Measurements from ENCODE around the gene KIAA1217. TPM values are rescaled to one million over a fixed set of nuclear protein-coding genes. Genes with fewer than 3 reads are reported as not detected.
"Not testable (repeated sequence)": the region's sequence is repeated elsewhere in the genome, so short reads cannot be mapped to it uniquely, and the experiment has no call there.

The KIAA1217 gene
- polyA plus RNA-seq, 1 donor from 2014 or later = 0.22 TPM

DNA sequence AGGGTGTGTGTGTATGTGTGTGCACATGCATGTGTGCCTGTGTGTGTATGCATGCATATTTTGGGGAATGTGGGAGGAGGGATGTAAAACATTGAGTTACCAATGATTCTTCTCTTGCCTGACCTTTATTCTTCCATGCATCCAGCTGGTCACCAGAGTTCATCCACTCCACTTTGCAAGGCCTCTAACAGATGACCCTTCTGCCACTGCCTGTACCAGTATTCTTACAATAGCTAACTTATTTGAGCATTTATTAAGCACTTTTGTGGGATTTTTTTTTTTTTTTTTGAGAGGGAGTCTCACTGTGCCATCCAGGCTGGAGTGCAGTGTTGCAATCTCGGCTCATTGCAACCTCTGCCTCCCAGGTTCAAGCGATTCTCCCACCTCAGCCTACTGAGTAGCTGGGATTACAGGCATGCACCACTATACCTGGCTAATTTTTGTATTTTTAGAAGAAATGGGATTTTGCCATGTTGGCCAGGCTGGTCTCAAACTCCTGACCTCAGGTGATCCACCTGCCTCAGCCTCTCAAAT is 233.8 kb downstream of the KIAA1217 start:
- not testable (repeated sequence) for H3K4me2 ChIP-seq (ENCODE audit: low read length); H2AFZ ChIP-seq (ENCODE audit: low read depth, low read length); H3K27me3 ChIP-seq (ENCODE audit: insufficient read depth, low read depth, low read length); H3K4me3 ChIP-seq (ENCODE audit: low read length); H3K27ac ChIP-seq (ENCODE audit: low read length); H3K9me2 ChIP-seq (ENCODE audit: insufficient read depth, low read length); H3K9me3 ChIP-seq (ENCODE audit: low read length); H4K20me1 ChIP-seq (ENCODE audit: insufficient read depth); H3K9ac ChIP-seq (ENCODE audit: low read length); H3F3A ChIP-seq (ENCODE audit: insufficient read depth, low read length, poor library complexity, severe bottlenecking); H3K36me3 ChIP-seq (ENCODE audit: insufficient read depth, low read length); H3K79me2 ChIP-seq (replicated peaks; ENCODE audit: insufficient read depth, low read length)

DNA sequence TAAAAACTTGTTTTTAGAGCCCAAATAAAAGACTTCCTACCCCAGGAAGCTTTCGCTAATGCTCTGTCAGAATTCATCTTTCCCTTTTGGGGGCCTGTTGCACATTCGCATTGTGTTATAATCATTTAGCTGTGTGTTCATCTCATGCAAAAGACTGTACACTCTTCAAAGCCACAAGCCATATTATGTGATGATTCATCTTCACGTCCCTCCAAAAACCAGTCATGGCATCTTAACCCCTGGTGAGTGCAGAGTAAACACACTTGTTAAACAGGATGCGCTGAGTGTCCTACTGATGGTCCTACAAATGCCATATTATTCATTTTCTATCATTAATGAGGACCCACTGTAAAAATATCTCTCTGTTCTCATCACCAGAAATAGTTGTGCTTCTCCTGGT is 235.4 kb downstream of the KIAA1217 start:
- H3K27me3 ChIP-seq (ENCODE audit: insufficient read depth, low read depth, low read length) = no peaks in the 10 kb centered on the region
- no peak overlapping the region for H3K9ac ChIP-seq (ENCODE audit: low read length)
- H3K36me3 ChIP-seq (ENCODE audit: insufficient read depth, low read length) = no peaks in the 10 kb centered on the region
- H3K9me2 ChIP-seq (ENCODE audit: insufficient read depth, low read length) = no peaks in the 10 kb centered on the region
- no peak for TF ChIP-seq RAD21 (conservative IDR thresholded peaks at IDR 0.05)
- TF ChIP-seq EP300 (conservative IDR thresholded peaks at IDR 0.05; ENCODE audit: poor library complexity, severe bottlenecking) = no peak
- TF ChIP-seq, protein P1, sequence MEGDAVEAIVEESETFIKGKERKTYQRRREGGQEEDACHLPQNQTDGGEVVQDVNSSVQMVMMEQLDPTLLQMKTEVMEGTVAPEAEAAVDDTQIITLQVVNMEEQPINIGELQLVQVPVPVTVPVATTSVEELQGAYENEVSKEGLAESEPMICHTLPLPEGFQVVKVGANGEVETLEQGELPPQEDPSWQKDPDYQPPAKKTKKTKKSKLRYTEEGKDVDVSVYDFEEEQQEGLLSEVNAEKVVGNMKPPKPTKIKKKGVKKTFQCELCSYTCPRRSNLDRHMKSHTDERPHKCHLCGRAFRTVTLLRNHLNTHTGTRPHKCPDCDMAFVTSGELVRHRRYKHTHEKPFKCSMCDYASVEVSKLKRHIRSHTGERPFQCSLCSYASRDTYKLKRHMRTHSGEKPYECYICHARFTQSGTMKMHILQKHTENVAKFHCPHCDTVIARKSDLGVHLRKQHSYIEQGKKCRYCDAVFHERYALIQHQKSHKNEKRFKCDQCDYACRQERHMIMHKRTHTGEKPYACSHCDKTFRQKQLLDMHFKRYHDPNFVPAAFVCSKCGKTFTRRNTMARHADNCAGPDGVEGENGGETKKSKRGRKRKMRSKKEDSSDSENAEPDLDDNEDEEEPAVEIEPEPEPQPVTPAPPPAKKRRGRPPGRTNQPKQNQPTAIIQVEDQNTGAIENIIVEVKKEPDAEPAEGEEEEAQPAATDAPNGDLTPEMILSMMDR (IDR thresholded peaks at IDR 0.05; ENCODE audit: poor library complexity, severe bottlenecking) = no peak
- no peak for TF ChIP-seq EZH2 (IDR thresholded peaks at IDR 0.05; ENCODE audit: borderline replicate concordance, insufficient read depth, low read length, poor library complexity, severe bottlenecking)
- TF ChIP-seq TAF1 (IDR thresholded peaks at IDR 0.05; ENCODE audit: low read depth) = no peak
- TF ChIP-seq, protein P2, sequence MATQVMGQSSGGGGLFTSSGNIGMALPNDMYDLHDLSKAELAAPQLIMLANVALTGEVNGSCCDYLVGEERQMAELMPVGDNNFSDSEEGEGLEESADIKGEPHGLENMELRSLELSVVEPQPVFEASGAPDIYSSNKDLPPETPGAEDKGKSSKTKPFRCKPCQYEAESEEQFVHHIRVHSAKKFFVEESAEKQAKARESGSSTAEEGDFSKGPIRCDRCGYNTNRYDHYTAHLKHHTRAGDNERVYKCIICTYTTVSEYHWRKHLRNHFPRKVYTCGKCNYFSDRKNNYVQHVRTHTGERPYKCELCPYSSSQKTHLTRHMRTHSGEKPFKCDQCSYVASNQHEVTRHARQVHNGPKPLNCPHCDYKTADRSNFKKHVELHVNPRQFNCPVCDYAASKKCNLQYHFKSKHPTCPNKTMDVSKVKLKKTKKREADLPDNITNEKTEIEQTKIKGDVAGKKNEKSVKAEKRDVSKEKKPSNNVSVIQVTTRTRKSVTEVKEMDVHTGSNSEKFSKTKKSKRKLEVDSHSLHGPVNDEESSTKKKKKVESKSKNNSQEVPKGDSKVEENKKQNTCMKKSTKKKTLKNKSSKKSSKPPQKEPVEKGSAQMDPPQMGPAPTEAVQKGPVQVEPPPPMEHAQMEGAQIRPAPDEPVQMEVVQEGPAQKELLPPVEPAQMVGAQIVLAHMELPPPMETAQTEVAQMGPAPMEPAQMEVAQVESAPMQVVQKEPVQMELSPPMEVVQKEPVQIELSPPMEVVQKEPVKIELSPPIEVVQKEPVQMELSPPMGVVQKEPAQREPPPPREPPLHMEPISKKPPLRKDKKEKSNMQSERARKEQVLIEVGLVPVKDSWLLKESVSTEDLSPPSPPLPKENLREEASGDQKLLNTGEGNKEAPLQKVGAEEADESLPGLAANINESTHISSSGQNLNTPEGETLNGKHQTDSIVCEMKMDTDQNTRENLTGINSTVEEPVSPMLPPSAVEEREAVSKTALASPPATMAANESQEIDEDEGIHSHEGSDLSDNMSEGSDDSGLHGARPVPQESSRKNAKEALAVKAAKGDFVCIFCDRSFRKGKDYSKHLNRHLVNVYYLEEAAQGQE (IDR thresholded peaks at IDR 0.05; ENCODE audit: borderline replicate concordance) = no peak
- no peak for TF ChIP-seq SMC3 (conservative IDR thresholded peaks at IDR 0.05; ENCODE audit: poor library complexity)
- no peak for TF ChIP-seq POLR2AphosphoS5 (IDR thresholded peaks at IDR 0.05)
- TF ChIP-seq MXI1 (conservative IDR thresholded peaks at IDR 0.05; ENCODE audit: poor library complexity, severe bottlenecking) = no peak
- H3K9me3 ChIP-seq (ENCODE audit: low read length) = no peaks in the 10 kb centered on the region
- H3F3A ChIP-seq (ENCODE audit: insufficient read depth, low read length, poor library complexity, severe bottlenecking) = no peaks in the 10 kb centered on the region
- H3K4me2 ChIP-seq (ENCODE audit: low read length) = no peak overlapping the region
- no peak overlapping the region for H3K27ac ChIP-seq (ENCODE audit: low read length)
- H3K79me2 ChIP-seq (replicated peaks; ENCODE audit: insufficient read depth, low read length) = no peaks in the 10 kb centered on the region
- no peaks in the 10 kb centered on the region for H4K20me1 ChIP-seq (ENCODE audit: insufficient read depth)
- H2AFZ ChIP-seq (ENCODE audit: low read depth, low read length) = no peak overlapping the region
- no peak overlapping the region for H3K4me3 ChIP-seq (ENCODE audit: low read length)

DNA sequence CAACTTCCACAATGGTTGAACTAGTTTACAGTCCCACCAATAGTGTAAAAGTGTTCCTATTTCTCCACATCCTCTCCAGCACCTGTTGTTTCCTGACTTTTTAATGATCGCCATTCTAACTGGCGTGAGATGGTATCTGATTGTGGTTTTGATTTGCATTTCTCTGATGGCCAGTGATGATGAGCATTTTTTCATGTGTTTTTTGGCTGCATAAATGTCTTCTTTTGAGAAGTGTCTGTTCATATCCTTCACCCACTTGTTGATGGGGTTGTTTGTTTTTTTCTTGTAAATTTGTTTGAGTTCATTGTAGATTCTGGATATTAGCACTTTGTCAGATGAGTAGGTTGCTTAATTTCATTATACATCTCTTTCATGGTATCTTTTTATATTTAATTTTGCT is 237.0 kb downstream of the KIAA1217 start:
- not testable (repeated sequence) for H3K9ac ChIP-seq (ENCODE audit: low read length); H3F3A ChIP-seq (ENCODE audit: insufficient read depth, low read length, poor library complexity, severe bottlenecking); H3K36me3 ChIP-seq (ENCODE audit: insufficient read depth, low read length); H3K4me2 ChIP-seq (ENCODE audit: low read length); H3K9me3 ChIP-seq (ENCODE audit: low read length); H3K79me2 ChIP-seq (replicated peaks; ENCODE audit: insufficient read depth, low read length); H4K20me1 ChIP-seq (ENCODE audit: insufficient read depth); H3K4me3 ChIP-seq (ENCODE audit: low read length); H3K27ac ChIP-seq (ENCODE audit: low read length); H3K9me2 ChIP-seq (ENCODE audit: insufficient read depth, low read length); H2AFZ ChIP-seq (ENCODE audit: low read depth, low read length); H3K27me3 ChIP-seq (ENCODE audit: insufficient read depth, low read depth, low read length)
